ENCODE data around the gene UBE3C. TPM values are rescaled to one million over a fixed set of nuclear protein-coding genes. Genes with fewer than 3 reads are reported as not detected.
"Not testable (repeated sequence)": the region's sequence is repeated elsewhere in the genome, so short reads cannot be mapped to it uniquely, and the experiment has no call there.

Gene UBE3C
- polyA plus RNA-seq, 1 donor (not counting 4 experiments of a cell fraction or from before 2014, with no cell fraction given): 89.3 TPM

DNA sequence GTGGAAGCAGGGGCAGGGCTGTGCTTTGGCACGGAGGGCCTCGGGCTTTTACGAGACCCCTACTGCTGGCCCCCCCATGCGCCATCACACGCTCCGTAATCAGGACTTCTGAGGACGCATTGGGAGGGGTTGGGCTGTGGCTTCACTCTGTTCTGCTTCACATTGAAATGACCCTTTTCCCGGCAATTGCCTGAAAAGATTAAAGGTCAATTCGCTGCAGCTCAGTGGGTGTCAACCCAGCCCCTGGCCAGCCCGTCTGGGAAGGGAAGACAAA is 41.7 kb upstream of the UBE3C start:
- H3K27me3 ChIP-seq (ENCODE audit: control insufficient read depth, extremely low read depth, insufficient read depth, low read length): no peaks in the 10 kb centered on the region
- no peak overlapping the region for H3K4me3 ChIP-seq (ENCODE audit: control insufficient read depth in 2 of 3, extremely low read depth in 1 of 3, insufficient read depth in 2 of 3, low read depth in 1 of 3, low read length in 3 of 3)
- H3K79me2 ChIP-seq (ENCODE audit: control insufficient read depth, insufficient read depth, low read length): no peaks in the 10 kb centered on the region
- H3K9me1 ChIP-seq (ENCODE audit: control insufficient read depth, extremely low read depth, insufficient read depth, low read length): no peaks in the 10 kb centered on the region
- H3K36me3 ChIP-seq (ENCODE audit: control insufficient read depth in 2 of 2, extremely low read depth in 1 of 2, insufficient read depth in 2 of 2, low read length in 2 of 2): no peaks in the 10 kb centered on the region
- dilution Hi-C loops (cut with MboI; ENCODE audit: extremely low pct_ligation_motif_present, low sequenced_read_pairs): no loop called here
- peaks cover 6% of the 10 kb centered on the region for H3K9me3 ChIP-seq (ENCODE audit: control insufficient read depth, low read depth, low read length)
- H2AFZ ChIP-seq (ENCODE audit: control insufficient read depth, low read length): no peak overlapping the region
- FAIRE-seq (no peak), DNase-seq (ENCODE audit: low read depth, low spot score) (no peak)
- no peak for TF ChIP-seq CTCF (optimal IDR thresholded peaks at IDR 0.05 in 1 of 3, IDR thresholded peaks at IDR 0.05 in 1 of 3, conservative IDR thresholded peaks at IDR 0.05 in 1 of 3; ENCODE audit: extremely low read depth in 1 of 3, insufficient read depth in 2 of 3, low read length in 3 of 3)
- no peak for TF ChIP-seq EZH2 (IDR thresholded peaks at IDR 0.05; ENCODE audit: low read length)
- H3K9ac ChIP-seq (ENCODE audit: control insufficient read depth, extremely low read depth, insufficient read depth, low read length): no peak overlapping the region
- H4K20me1 ChIP-seq (ENCODE audit: control insufficient read depth, extremely low read depth, insufficient read depth, low read length): no peaks in the 10 kb centered on the region
- no peaks in the 10 kb centered on the region for H3K4me1 ChIP-seq (ENCODE audit: control insufficient read depth, extremely low read depth, insufficient read depth, low read length)
- no peak overlapping the region for H3K27ac ChIP-seq (ENCODE audit: control insufficient read depth, insufficient read depth, low read length)
- H3K4me2 ChIP-seq (ENCODE audit: control insufficient read depth, extremely low read depth, insufficient read depth, low read depth, low read length): no peak overlapping the region

DNA sequence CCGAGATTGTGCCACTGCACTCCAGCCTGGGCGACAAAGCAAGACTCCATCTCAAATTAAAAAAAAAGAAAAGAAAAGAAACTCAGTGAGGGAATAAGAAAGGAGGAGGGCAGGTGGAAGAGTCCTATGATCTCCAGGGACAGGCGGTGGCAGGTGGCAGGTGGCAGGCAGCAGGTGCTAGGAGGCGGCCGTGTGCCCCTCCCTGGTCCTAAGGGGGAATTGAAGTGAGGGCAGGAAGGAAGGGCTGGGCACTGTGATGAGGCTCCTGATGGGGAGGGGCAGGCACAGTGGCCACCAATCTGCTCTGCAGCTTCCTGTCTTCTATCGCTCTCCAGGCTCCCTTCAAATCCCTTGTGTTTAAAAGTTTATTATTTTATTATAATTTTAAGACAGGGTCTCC is 41.2 kb upstream of the UBE3C start:
- H4K20me1 ChIP-seq (ENCODE audit: control insufficient read depth, extremely low read depth, insufficient read depth, low read length): no peaks in the 10 kb centered on the region
- FAIRE-seq (no peak), DNase-seq (ENCODE audit: low read depth, low spot score) (no peak)
- no peak overlapping the region for H3K9ac ChIP-seq (ENCODE audit: control insufficient read depth, extremely low read depth, insufficient read depth, low read length)
- H3K27ac ChIP-seq (ENCODE audit: control insufficient read depth, insufficient read depth, low read length): no peak overlapping the region
- peaks cover 6% of the 10 kb centered on the region for H3K9me3 ChIP-seq (ENCODE audit: control insufficient read depth, low read depth, low read length)
- dilution Hi-C loops (cut with MboI; ENCODE audit: extremely low pct_ligation_motif_present, low sequenced_read_pairs): no loop called here
- H3K9me1 ChIP-seq (ENCODE audit: control insufficient read depth, extremely low read depth, insufficient read depth, low read length): no peaks in the 10 kb centered on the region
- no peaks in the 10 kb centered on the region for H3K36me3 ChIP-seq (ENCODE audit: control insufficient read depth in 2 of 2, extremely low read depth in 1 of 2, insufficient read depth in 2 of 2, low read length in 2 of 2)
- H3K79me2 ChIP-seq (ENCODE audit: control insufficient read depth, insufficient read depth, low read length): no peaks in the 10 kb centered on the region
- H3K4me2 ChIP-seq (ENCODE audit: control insufficient read depth, extremely low read depth, insufficient read depth, low read depth, low read length): no peak overlapping the region
- no peaks in the 10 kb centered on the region for H3K4me1 ChIP-seq (ENCODE audit: control insufficient read depth, extremely low read depth, insufficient read depth, low read length)
- H2AFZ ChIP-seq (ENCODE audit: control insufficient read depth, low read length): no peak overlapping the region
- no peaks in the 10 kb centered on the region for H3K27me3 ChIP-seq (ENCODE audit: control insufficient read depth, extremely low read depth, insufficient read depth, low read length)
- no peak overlapping the region for H3K4me3 ChIP-seq (ENCODE audit: control insufficient read depth in 2 of 3, extremely low read depth in 1 of 3, insufficient read depth in 2 of 3, low read depth in 1 of 3, low read length in 3 of 3)
- TF ChIP-seq CTCF (optimal IDR thresholded peaks at IDR 0.05 in 1 of 3, IDR thresholded peaks at IDR 0.05 in 1 of 3, conservative IDR thresholded peaks at IDR 0.05 in 1 of 3; ENCODE audit: extremely low read depth in 1 of 3, insufficient read depth in 2 of 3, low read length in 3 of 3): no peak
- TF ChIP-seq EZH2 (IDR thresholded peaks at IDR 0.05; ENCODE audit: low read length): no peak

DNA sequence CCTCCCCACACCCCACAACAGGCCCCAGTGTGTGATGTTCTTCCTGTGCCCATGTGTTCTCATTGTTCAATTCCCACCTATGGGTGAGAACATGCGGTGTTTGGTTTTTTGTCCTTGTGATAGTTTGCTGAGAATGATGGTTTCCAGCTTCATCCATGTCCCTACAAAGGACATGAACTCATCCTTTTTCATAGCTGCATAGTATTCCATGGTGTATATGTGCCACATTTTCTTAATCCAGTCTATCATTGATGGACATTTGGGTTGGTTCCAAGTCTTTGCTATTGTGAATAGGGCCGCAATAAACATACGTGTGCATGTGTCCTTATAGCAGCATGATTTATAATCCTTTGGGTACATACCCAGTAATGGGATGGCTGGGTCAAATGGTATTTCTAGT is 38.7 kb upstream of the UBE3C start:
- H3K4me3 ChIP-seq (ENCODE audit: control insufficient read depth in 2 of 3, extremely low read depth in 1 of 3, insufficient read depth in 2 of 3, low read depth in 1 of 3, low read length in 3 of 3); H3K9me3 ChIP-seq (ENCODE audit: control insufficient read depth, low read depth, low read length); FAIRE-seq; H3K4me2 ChIP-seq (ENCODE audit: control insufficient read depth, extremely low read depth, insufficient read depth, low read depth, low read length); H3K36me3 ChIP-seq (ENCODE audit: control insufficient read depth in 2 of 2, extremely low read depth in 1 of 2, insufficient read depth in 2 of 2, low read length in 2 of 2); H3K9ac ChIP-seq (ENCODE audit: control insufficient read depth, extremely low read depth, insufficient read depth, low read length); dilution Hi-C loops (cut with MboI; ENCODE audit: extremely low pct_ligation_motif_present, low sequenced_read_pairs); H3K27ac ChIP-seq (ENCODE audit: control insufficient read depth, insufficient read depth, low read length); H3K4me1 ChIP-seq (ENCODE audit: control insufficient read depth, extremely low read depth, insufficient read depth, low read length); H3K27me3 ChIP-seq (ENCODE audit: control insufficient read depth, extremely low read depth, insufficient read depth, low read length); H4K20me1 ChIP-seq (ENCODE audit: control insufficient read depth, extremely low read depth, insufficient read depth, low read length); H2AFZ ChIP-seq (ENCODE audit: control insufficient read depth, low read length); DNase-seq (ENCODE audit: low read depth, low spot score); H3K9me1 ChIP-seq (ENCODE audit: control insufficient read depth, extremely low read depth, insufficient read depth, low read length); H3K79me2 ChIP-seq (ENCODE audit: control insufficient read depth, insufficient read depth, low read length): not testable (repeated sequence)

GRCh38 chr7:157103641-157104040 is 35.1 kb upstream of the UBE3C start:
- not testable (repeated sequence) for FAIRE-seq

More at GRCh38 chr7:157103641-157104040, 35.1 kb upstream of the UBE3C start:
- H3K9ac ChIP-seq (ENCODE audit: control insufficient read depth, extremely low read depth, insufficient read depth, low read length); H3K9me3 ChIP-seq (ENCODE audit: control insufficient read depth, low read depth, low read length); H3K4me2 ChIP-seq (ENCODE audit: control insufficient read depth, extremely low read depth, insufficient read depth, low read depth, low read length); H3K27me3 ChIP-seq (ENCODE audit: control insufficient read depth, extremely low read depth, insufficient read depth, low read length); H3K9me1 ChIP-seq (ENCODE audit: control insufficient read depth, extremely low read depth, insufficient read depth, low read length); H3K4me3 ChIP-seq (ENCODE audit: control insufficient read depth in 2 of 3, extremely low read depth in 1 of 3, insufficient read depth in 2 of 3, low read depth in 1 of 3, low read length in 3 of 3); DNase-seq (ENCODE audit: low read depth, low spot score); H3K36me3 ChIP-seq (ENCODE audit: control insufficient read depth in 2 of 2, extremely low read depth in 1 of 2, insufficient read depth in 2 of 2, low read length in 2 of 2); dilution Hi-C loops (cut with MboI; ENCODE audit: extremely low pct_ligation_motif_present, low sequenced_read_pairs); H3K4me1 ChIP-seq (ENCODE audit: control insufficient read depth, extremely low read depth, insufficient read depth, low read length); H3K27ac ChIP-seq (ENCODE audit: control insufficient read depth, insufficient read depth, low read length); H3K79me2 ChIP-seq (ENCODE audit: control insufficient read depth, insufficient read depth, low read length); H2AFZ ChIP-seq (ENCODE audit: control insufficient read depth, low read length); H4K20me1 ChIP-seq (ENCODE audit: control insufficient read depth, extremely low read depth, insufficient read depth, low read length): not testable (repeated sequence)
